Effector CD8-positive, alpha-beta T cell (primary cell): ENCODE measurements around the gene CTSZ.
"Not testable (repeated sequence)": the region's sequence is repeated elsewhere in the genome, so short reads cannot be mapped to it uniquely, and the experiment has no call there.

Source experiments
- DNase-seq: peaks from one replicate; lab custom pipeline; 2025; lab: John Stamatoyannopoulos, UW

CTSZ gene

DNA sequence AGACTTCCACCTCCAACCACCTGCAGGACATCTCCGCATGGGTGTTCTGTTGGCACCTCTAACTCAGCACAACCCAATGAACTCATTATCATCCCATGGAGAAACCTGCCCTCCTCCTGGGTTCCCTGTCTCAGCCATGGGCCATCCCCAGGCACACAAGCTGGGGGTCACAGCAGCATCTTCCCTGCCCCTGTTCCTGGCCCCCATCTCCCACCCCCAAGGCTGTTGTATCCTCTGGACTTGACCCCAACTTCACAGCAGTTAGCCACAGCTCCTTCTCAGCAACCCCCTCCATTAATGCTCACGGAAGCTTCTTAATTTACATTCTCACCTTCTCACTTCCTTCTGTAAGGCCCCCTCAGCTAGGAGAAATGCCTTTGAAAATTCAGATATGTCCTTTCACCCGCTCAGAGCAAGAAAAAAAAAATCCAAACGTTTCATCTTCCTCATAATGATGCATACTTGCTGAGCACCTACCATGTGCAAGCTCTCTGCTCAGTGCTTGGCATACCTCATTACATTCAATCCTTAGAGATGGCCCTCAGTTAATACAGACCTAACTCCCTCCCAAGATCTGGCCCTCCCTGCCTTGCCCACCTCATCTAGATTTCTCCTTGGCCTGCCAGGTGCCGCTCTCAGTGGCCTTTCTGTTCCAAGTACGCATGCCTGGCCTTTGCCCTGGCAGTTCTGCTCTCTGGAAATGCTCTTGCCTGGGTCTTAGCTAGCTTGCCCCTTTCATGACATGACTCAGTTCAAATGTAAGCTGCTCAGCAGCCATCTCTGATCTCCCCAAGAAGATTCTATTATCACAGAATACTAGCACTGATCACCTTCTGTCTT, 28.5 kb downstream of the CTSZ start:
- no peak for DNase-seq

GRCh38 chr20:58976061-58976730, 30.9 kb downstream of the CTSZ start:
- DNase-seq, result no peak

DNA sequence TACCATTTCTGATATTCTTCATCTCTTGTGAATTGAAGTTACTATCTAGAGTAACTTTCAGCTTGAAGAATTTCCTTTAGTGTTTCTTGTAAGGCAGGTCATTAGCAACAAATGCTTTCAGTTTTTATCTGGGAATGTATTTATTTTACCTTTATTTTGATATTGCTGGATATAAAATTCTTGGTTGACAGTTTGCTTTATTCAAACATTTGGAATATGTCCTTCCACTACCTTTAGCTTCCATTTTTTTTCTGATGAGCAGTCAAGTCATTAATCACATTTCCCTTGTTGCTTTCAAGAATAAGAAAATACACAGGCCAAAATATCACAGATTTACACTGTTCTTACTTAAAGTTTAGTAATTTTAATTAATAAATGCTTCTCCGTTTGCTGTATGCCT, 31.7 kb downstream of the CTSZ start:
- DNase-seq, result no peak

- DNase-seq, result no peak
Measured at GRCh38 chr20:58973866-58974265, 33.2 kb downstream of the CTSZ start.

- DNase-seq, result no peak
Measured at GRCh38 chr20:58973179-58973578, 33.9 kb downstream of the CTSZ start.

DNA sequence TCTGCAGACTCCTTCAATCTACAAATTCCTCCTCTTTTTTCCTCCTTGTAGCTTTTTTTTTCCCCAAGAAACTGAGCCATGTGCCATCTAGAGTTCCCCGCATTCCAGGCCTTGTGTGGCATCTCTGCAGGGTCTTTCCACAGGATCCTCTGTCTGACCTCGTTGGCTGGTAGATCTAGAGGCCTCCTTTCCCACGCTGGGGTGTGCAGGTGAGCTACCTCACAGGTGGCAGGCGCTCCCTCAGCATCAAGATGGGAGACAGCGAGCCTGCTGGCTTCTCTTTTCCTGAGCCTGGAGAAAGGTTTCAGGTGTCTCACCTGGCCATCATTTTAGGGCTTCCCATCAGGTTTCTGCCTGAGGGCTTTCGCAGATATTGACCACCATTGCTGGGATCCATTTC, 35.6 kb downstream of the CTSZ start:
- DNase-seq, result no peak

DNA sequence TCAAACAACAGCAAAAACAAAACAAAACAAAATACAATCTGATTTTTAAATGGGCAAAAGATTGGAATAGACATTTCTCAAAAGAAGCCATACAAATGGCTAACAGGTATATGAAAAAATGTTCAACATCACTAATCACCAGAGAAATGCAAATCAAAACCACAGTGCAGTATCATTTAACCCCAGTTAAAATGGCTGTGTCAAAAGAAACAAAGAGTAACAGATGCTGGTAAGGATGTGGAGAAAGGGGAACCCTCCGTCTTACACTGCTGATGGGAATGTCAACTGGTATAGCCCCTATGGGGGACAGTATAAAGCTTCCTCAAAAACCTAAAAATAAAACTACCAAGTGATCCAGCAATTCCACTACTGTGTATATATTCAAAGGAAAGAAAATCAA, 36.9 kb downstream of the CTSZ start:
- no peak for DNase-seq

GRCh38 chr20:58969439-58969838, 37.6 kb downstream of the CTSZ start:
- no peak for DNase-seq

DNA sequence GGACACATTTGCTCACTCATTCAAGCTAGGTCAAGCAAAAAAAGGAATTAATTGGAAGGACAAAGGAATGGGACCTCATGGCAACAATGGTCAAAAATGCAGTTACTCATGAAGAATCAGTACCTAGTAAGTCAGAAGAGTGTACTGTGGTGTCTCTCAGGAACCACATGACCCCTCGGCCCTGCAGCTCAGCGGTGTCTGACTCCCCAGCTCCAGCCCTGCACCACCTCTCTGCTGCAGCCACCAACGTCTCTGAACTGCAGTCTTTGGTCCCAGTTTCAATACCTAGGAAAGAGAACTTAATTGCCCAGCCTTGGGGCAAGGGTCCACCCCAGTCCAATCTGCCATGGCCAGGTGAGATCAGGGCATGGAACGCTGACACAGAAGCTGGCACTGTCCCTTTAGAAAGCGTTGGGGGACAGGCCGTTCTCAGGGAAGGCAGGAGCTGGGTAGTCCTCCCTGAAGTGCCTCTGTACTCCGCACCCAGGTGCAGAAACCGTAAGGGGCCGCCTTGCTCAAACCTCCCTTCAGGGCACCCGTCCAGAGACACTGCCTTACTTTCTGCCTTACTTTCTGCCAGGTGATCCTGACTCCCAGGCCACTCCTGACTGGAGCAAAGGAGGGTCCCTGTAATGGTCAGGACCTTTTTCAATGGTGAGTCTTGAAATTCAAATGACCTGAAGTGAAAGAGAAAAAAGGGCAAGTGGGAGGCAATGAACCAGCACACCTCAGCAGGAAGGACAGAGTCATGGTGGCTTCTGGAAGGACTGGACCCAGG, 39.2 kb downstream of the CTSZ start:
- DNase-seq, result no peak

- no peak for DNase-seq
Measured at GRCh38 chr20:58965270-58966064, 41.6 kb downstream of the CTSZ start.

DNA sequence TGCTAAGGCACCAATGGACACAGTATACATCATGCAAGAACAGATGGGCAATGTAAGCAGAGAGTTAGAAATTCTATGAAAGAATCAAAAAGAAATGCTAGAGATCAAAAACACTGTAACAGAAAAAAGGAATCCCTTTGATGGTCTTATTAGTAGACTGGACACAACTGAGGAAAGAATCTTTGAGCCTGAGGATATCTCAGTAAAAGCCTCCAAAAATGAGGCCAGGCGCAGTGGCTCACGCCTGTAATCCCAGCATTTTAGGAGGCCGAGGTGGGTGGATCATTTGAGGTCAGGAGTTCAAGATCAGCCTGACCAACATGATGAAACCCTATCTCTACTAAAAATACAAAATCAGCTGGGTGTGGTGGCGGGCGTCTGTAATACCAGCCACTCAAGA, 43.1 kb downstream of the CTSZ start:
- not testable (repeated sequence) for DNase-seq

DNA sequence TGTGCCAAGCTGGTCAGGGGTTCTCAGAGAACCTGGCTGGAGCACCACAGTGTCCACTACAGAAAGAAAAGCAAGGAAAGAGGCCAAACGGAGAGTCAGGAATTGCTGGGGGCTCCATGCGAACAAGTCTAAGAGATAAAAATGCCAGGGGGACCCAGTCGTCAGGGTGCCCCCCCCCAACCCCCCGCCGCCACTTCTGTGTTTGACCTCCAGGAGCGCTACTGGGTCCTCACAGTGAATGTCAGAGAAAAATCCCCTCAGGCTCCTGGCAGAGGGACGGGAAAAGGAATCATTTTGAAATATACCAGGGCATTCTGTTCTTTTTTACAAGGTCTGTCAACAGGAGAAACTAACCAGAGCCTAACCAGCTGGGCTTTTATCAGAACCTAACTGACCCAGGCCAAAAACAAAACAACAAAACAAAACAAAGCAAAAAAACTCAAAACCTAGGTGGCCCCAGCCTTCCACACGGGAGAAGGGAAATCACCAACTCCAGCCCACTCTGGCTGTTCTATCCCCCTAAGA, 43.9 kb downstream of the CTSZ start:
- no peak for DNase-seq

DNA sequence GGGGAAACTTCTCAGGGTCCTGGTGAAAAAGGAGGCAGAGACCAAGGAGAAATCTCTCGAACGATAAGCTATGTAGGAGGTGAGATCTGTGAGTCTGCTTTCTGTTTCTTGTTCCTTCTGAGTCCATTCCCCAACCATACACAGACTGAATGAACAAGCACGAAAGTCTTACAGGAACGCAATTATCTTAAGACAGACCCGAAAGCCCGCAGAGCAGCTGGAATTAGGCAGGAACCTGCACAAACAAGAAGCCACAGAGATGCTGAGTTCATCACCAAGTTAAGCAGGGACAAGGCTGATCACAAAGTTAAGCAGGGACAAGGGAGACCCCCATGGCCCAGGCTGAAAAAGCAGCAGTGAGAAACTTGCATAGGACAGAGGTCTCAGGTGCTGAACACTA, 47.4 kb downstream of the CTSZ start:
- no peak for DNase-seq

GRCh38 chr20:58956078-58956477, 51.0 kb downstream of the CTSZ start:
- DNase-seq, result no peak

DNA sequence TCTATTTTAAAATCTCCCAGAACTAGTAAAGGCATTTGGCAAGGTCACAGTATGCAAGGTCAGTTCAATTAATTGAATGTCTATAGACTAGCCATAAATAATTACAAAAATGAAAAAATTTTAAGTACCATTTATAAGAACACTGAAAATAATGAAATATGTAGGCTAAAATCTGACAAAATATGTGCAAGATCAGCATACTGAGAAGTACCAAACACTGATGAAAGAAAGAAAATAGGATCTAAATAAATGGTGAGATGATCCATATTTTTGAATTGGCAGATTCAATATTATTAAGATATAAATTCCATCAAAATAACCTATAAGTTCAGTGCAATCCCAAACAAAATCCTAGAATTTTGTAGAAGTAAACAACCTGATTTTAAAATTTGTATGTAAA, 54.0 kb downstream of the CTSZ start:
- DNase-seq, result no peak

GRCh38 chr20:58950603-58951002, 56.5 kb downstream of the CTSZ start:
- DNase-seq, result no peak

DNA sequence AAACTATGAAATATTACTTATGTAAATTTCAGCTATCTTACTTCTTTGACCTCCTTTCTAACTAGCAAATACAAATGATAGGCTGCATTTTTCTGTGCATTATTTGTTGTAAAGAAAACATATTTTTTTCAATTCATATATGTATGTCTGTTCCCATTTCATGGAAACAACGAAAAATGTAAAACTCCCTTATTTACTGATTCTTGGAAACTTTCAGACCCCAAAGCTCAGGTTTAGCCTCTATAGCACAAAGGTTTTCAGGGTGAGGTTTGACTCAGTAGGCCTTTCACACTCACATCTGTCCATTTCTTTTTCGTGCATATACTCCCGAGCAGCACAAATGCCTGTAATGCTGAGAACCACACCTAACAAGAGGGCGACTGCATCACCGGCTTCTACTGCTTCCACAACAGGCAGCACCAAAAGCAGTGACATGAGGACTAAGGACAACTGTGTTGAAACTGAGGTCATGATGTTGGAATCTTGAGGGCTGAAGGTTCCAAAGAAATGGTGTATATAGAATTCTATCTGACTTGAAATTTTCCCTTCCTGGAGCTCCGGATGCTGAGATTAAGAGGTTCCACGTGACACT, 59.2 kb downstream of the CTSZ start:
- DNase-seq, result not testable (repeated sequence)

DNA sequence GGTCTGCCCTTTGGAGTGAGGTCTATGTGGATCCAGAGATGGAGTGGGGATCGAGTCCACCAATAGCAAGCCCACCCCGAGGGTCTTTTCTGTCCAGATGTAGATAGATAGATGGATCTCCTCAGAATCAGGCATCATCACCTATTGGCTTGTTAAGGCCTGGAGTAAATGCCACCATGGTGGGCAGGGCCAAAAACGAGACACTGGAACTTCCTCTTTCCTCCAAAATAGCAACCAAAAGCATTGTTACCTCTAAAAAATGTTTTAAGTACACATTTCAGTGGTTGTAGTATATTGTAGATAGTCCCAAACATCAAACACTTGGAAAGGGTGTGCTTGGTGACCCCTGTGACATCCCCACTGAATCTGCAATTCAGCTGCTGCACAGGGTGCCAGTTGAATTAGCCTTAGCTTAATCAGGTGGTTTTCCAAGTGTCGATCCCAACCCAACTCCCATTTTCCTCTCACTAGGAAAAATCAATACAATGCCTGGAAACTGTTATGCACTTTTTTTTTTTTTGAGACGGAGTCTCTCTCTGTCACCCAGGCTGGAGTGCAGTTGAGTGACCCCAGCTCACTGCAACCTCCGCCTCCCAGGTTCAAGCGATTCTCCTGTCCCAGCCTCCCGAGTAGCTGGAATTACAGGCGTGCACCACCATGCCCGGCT, 61.0 kb downstream of the CTSZ start:
- DNase-seq, result no peak
